ENCODE data around the gene AMACR. TPM values are rescaled to one million over a fixed set of nuclear protein-coding genes. Genes with fewer than 3 reads are reported as not detected.

The AMACR gene
- total and polyA plus RNA-seq, 2 donors (not counting 3 experiments of a cell fraction or from before 2014, with no cell fraction given): 6.7 to 8.7 TPM

DNA sequence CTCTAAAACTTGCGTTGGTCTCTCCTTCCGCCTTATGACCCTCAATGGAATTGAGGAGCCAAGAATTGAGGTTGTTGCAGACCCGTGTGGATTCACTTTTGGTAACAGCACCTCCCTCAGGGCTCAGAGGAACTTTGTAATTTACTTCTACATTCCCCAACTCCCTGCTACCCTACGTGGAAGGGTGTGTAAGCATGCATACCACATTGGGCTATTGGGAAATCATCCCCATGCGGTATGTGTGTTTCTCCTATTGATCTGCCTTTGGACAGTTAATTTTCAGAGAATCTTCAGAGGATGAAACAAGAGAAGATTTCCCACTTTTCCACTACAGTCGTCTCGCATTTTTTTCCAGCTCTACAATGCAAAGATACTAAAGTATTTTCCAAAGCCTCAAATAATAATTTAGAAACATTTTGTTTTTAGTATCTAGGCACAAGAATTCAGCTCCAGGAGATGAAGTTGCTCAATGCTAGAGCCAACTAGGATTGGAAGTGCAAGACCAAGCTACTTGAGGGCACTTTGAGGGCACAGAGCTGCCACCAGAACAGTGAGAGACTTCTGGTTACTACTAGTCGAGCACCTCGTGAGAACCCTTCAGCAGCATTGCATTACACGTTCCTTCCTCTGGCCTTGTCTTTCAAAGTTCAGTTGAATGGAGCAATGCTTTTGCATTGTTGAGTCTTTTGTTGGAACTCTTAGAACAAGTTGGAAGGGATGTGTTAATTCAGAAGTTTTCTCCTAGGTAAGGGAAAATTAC is 31.7 kb upstream of the AMACR start:
- no TSS peak for BruUV-seq (replicated peaks)
- ChIA-PET CTCF (no interaction called here), POLR2A (no interaction called here)
- no peak overlapping the region for H3K27ac ChIP-seq (ENCODE audit: insufficient read depth, low read depth, low read length)
- no peak overlapping the region for H2AFZ ChIP-seq (ENCODE audit: low read depth, low read length)
- no peaks in the 10 kb centered on the region for H4K20me1 ChIP-seq (replicated peaks; ENCODE audit: control insufficient read depth, extremely low read depth, insufficient read depth, low read length)
- no peaks in the 10 kb centered on the region for H3K36me3 ChIP-seq (ENCODE audit: control insufficient read depth in 2 of 2, extremely low read depth in 1 of 2, insufficient read depth in 2 of 2, low read length in 2 of 2)
- no peak overlapping the region for H3K4me3 ChIP-seq (replicated peaks in 1 of 3; ENCODE audit: insufficient read depth in 1 of 3, low read depth in 1 of 3, low read length in 3 of 3)
- DNase-seq (ENCODE audit: low read depth, low spot score) (no peak), FAIRE-seq (no peak)
- no peaks in the 10 kb centered on the region for H3K9me3 ChIP-seq (replicated peaks; ENCODE audit: control insufficient read depth, insufficient read depth, low read length)
- intact Hi-C loops (cut with micrococcal nuclease) (no loop called here), dilution Hi-C loops (cut with MboI; ENCODE audit: extremely low pct_ligation_motif_present, low sequenced_read_pairs) (no loop called here)
- TF ChIP-seq POLR2A (IDR thresholded peaks at IDR 0.05; ENCODE audit: low read depth, low read length) (no peak), EZH2 (IDR thresholded peaks at IDR 0.05; ENCODE audit: borderline replicate concordance, low read depth, low read length, severe bottlenecking) (no peak), JUN (IDR thresholded peaks at IDR 0.05; ENCODE audit: borderline replicate concordance, insufficient read depth, insufficient read length, low read depth) (no peak), POLR2AphosphoS5 (IDR thresholded peaks at IDR 0.05; ENCODE audit: insufficient read depth, low read depth, low read length) (no peak), MYC (IDR thresholded peaks at IDR 0.05; ENCODE audit: low read depth, low read length) (no peak), CTCF (IDR thresholded peaks at IDR 0.05; ENCODE audit: extremely low read depth in 1 of 2, insufficient read depth in 1 of 2, low read depth in 1 of 2, low read length in 2 of 2) (no peak), GATA2 (IDR thresholded peaks at IDR 0.05; ENCODE audit: insufficient read depth, insufficient read length, low read depth, low read length) (no peak), FOS (IDR thresholded peaks at IDR 0.05; ENCODE audit: borderline replicate concordance, insufficient read depth, low read length) (no peak)
- TF ChIP-seq, protein P1, sequence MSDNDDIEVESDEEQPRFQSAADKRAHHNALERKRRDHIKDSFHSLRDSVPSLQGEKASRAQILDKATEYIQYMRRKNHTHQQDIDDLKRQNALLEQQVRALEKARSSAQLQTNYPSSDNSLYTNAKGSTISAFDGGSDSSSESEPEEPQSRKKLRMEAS (IDR thresholded peaks at IDR 0.05; ENCODE audit: insufficient read depth, insufficient read length): no peak
- H3K27me3 ChIP-seq (ENCODE audit: control insufficient read depth in 2 of 2, insufficient read depth in 2 of 2, low read length in 2 of 2): no peaks in the 10 kb centered on the region
- no peaks in the 10 kb centered on the region for H3K79me2 ChIP-seq (ENCODE audit: control insufficient read depth, insufficient read depth, low read length)
- no peak overlapping the region for H3K9ac ChIP-seq (replicated peaks; ENCODE audit: extremely low read depth, insufficient read depth, low read length)
- H3K4me1 ChIP-seq (ENCODE audit: control insufficient read depth, extremely low read depth, insufficient read depth, low read length): peaks cover 25% of the 10 kb centered on the region
- H3K4me2 ChIP-seq (ENCODE audit: insufficient read depth, low read length): no peak overlapping the region
- no peaks in the 10 kb centered on the region for H3K9me1 ChIP-seq (replicated peaks; ENCODE audit: control insufficient read depth, extremely low read depth, insufficient read depth, low read length)
